IMR-90 (cell line): Measurements from ENCODE around the gene LEP. TPM values are rescaled to one million over a fixed set of nuclear protein-coding genes. Genes with fewer than 3 reads are reported as not detected.

Experiments used
- ATAC-seq: fragments of 200-7000 bp; cut with Tn5 transposase; 2 replicates; pipeline ENCODE4 v1.9.1; 2020; ENCODE audit warnings: low read depth, mild to moderate bottlenecking, moderate library complexity
- BruUV-seq: library from RNA; stranded (reverse); fragments of 400-500 nt; replicated peaks from 2 replicates; lab custom pipeline; 2021; lab: Mats Ljungman, UMichigan
- CTCF ChIA-PET: fragments of 300-600 bp; formaldehyde crosslinking; extraction: SDS; loops from one replicate; lab custom pipeline; 2021; ENCODE audit warnings: antibody characterized with exemption; lab: Yijun Ruan, JAX
- POLR2A ChIA-PET: fragments of 300-600 bp; sonication (Branson Sonifier 250); formaldehyde crosslinking; loops from one replicate; lab custom pipeline; 2022; ENCODE audit warnings: antibody characterized with exemption; ENCODE audit not compliant: unreplicated experiment; lab: Charles Lee
- DNase-seq: peaks from one replicate; pipeline ENCODE4 v3.0.0; 2013
- H2AFZ ChIP-seq: replicated peaks from 2 replicates; pipeline ENCODE3; 2013; ENCODE audit warnings: low read length, mild to moderate bottlenecking; ENCODE audit not compliant: poor library complexity
- H2AK5ac ChIP-seq: 2 replicates; pipeline ENCODE4 v1.6.1; 2013; ENCODE audit warnings: low read depth, low read length, inconsistent platforms
- H2AK9ac ChIP-seq: replicated peaks from 2 replicates; pipeline ENCODE3; 2013; ENCODE audit warnings: mild to moderate bottlenecking, low read depth, low read length, moderate library complexity; ENCODE audit not compliant: poor library complexity
- H2BK120ac ChIP-seq: 2 replicates; pipeline ENCODE4 v1.6.1; 2013; ENCODE audit warnings: low read depth, low read length, inconsistent platforms
- H2BK15ac ChIP-seq: 3 replicates; pipeline ENCODE4 v1.6.1; 2013; ENCODE audit warnings: low read depth, low read length, inconsistent platforms
- H2BK20ac ChIP-seq: 2 replicates; pipeline ENCODE4 v1.6.1; 2013; ENCODE audit warnings: low read depth, mild to moderate bottlenecking, inconsistent platforms, low read length, moderate library complexity
- H2BK5ac ChIP-seq: 2 replicates; pipeline ENCODE4 v1.6.1; 2013; ENCODE audit warnings: mild to moderate bottlenecking, low read depth, low read length, inconsistent platforms; ENCODE audit not compliant: poor library complexity, severe bottlenecking
- H3K14ac ChIP-seq: replicated peaks from 2 replicates; pipeline ENCODE4 v1.6.1; 2013; ENCODE audit warnings: low read depth, low read length, inconsistent platforms
- H3K18ac ChIP-seq: 2 replicates; pipeline ENCODE4 v1.6.1; 2013; ENCODE audit warnings: low read depth, low read length, control low read depth
- H3K23ac ChIP-seq: 2 replicates; pipeline ENCODE4 v1.6.1; 2013; ENCODE audit warnings: low read depth, low read length, inconsistent platforms
- H3K27ac ChIP-seq: 2 replicates; pipeline ENCODE4 v1.5.1; 2013; ENCODE audit warnings: mild to moderate bottlenecking, control low read depth, low read length; ENCODE audit not compliant: insufficient read depth
- H3K27me3 ChIP-seq: 2 replicates; pipeline ENCODE4 v1.6.1; 2013; ENCODE audit warnings: low read length; ENCODE audit not compliant: control insufficient read depth, insufficient read depth
- H3K36me3 ChIP-seq: 2 replicates; pipeline ENCODE4 v1.6.1; 2013; ENCODE audit warnings: low read length, mixed read lengths; ENCODE audit not compliant: control insufficient read depth, insufficient read depth
- H3K4ac ChIP-seq: 2 replicates; pipeline ENCODE4 v1.6.1; 2013; ENCODE audit warnings: low read depth, low read length, inconsistent platforms
- H3K4me1 ChIP-seq: 2 replicates; pipeline ENCODE4 v1.6.1; 2013; ENCODE audit warnings: low read length, mixed read lengths; ENCODE audit not compliant: control insufficient read depth, insufficient read depth
- H3K4me2 ChIP-seq: 2 replicates; pipeline ENCODE4 v1.6.1; 2013; ENCODE audit warnings: low read depth, mild to moderate bottlenecking, control low read depth, low read length, moderate library complexity
- H3K4me3 ChIP-seq: 2 replicates; pipeline ENCODE4 v1.5.1; 2013; ENCODE audit warnings: low read depth, mild to moderate bottlenecking, control low read depth, low read length, moderate library complexity; ENCODE audit not compliant: insufficient read depth
- H3K56ac ChIP-seq: 2 replicates; pipeline ENCODE4 v1.6.1; 2013; ENCODE audit warnings: low read length, inconsistent platforms; ENCODE audit not compliant: insufficient read depth; ENCODE audit errors: extremely low read depth
- H3K79me1 ChIP-seq, 2 experiments: 2 replicates each; pipeline ENCODE4 v1.6.1; 2013; ENCODE audit warnings: low read length in 2 of 2, inconsistent platforms in 1 of 2, low read depth in 1 of 2
- H3K9ac ChIP-seq: 2 replicates; pipeline ENCODE4 v1.6.1; 2013; ENCODE audit warnings: low read depth, low read length, control low read depth
- H3K9me1 ChIP-seq: 2 replicates; pipeline ENCODE4 v1.6.1; 2013; ENCODE audit warnings: low read length, inconsistent platforms; ENCODE audit not compliant: insufficient read depth
- H3K9me3 ChIP-seq: 2 replicates; pipeline ENCODE4 v1.6.1; 2013; ENCODE audit warnings: low read length; ENCODE audit not compliant: control insufficient read depth, insufficient read depth
- H4K20me1 ChIP-seq: 2 replicates; pipeline ENCODE4 v1.6.1; 2013; ENCODE audit warnings: low read length, inconsistent platforms; ENCODE audit not compliant: insufficient read depth
- H4K5ac ChIP-seq: 2 replicates; pipeline ENCODE4 v1.6.1; 2013; ENCODE audit warnings: mild to moderate bottlenecking, low read depth, low read length, control low read depth
- H4K8ac ChIP-seq, 2 experiments: 2 replicates each; pipeline ENCODE4 v1.6.1; 2013; ENCODE audit warnings: low read depth in 2 of 2, low read length in 2 of 2, control low read depth in 1 of 2, inconsistent platforms in 1 of 2
- H4K91ac ChIP-seq: 2 replicates; pipeline ENCODE4 v1.6.1; 2013; ENCODE audit warnings: low read depth, low read length, inconsistent platforms; ENCODE audit not compliant: insufficient read depth
- BHLHE40 ChIP-seq: fragments of 150-350 bp; IDR thresholded peaks from 2 replicates; pipeline ENCODE4 v1.6.1; 2016; ENCODE audit warnings: mild to moderate bottlenecking, low read depth, low read length
- CEBPB ChIP-seq: IDR thresholded peaks from 2 replicates; pipeline ENCODE4 v1.6.1; 2012; ENCODE audit warnings: low read depth, low read length, improper control_type of control experiment
- CHD1 ChIP-seq: IDR thresholded peaks from 2 replicates; pipeline ENCODE4 v1.6.1; 2012; ENCODE audit warnings: low read depth, low read length, improper control_type of control experiment
- CTCF ChIP-seq: conservative IDR thresholded peaks from 2 replicates; pipeline ENCODE4 v1.5.1; 2012; ENCODE audit warnings: mild to moderate bottlenecking, low read depth, low read length, improper control_type of control experiment
- ELK1 ChIP-seq: fragments of 150-350 bp; IDR thresholded peaks from 2 replicates; pipeline ENCODE4 v1.6.1; 2016; ENCODE audit warnings: low read depth, mild to moderate bottlenecking, low read length, moderate library complexity, borderline replicate concordance
- FOS ChIP-seq: fragments of 150-350 bp; IDR thresholded peaks from 2 replicates; pipeline ENCODE4 v1.6.1; 2016; ENCODE audit warnings: low read depth, low read length
- MAFK ChIP-seq: IDR thresholded peaks from 2 replicates; pipeline ENCODE4 v1.6.1; 2012; ENCODE audit warnings: low read depth, low read length, improper control_type of control experiment
- MAZ ChIP-seq: IDR thresholded peaks from 2 replicates; pipeline ENCODE4 v1.6.1; 2012; ENCODE audit warnings: low read depth, mild to moderate bottlenecking, low read length, improper control_type of control experiment, moderate library complexity, borderline replicate concordance
- MXI1 ChIP-seq: IDR thresholded peaks from 2 replicates; pipeline ENCODE4 v1.6.1; 2012; ENCODE audit warnings: low read depth, mild to moderate bottlenecking, low read length, moderate library complexity, borderline replicate concordance
- NFE2L2 ChIP-seq: fragments of 150-350 bp; IDR thresholded peaks from 2 replicates; pipeline ENCODE4 v1.6.1; 2016; ENCODE audit warnings: low read depth, mild to moderate bottlenecking, low read length
- POLR2A ChIP-seq: IDR thresholded peaks from 2 replicates; pipeline ENCODE4 v1.6.1; 2012; ENCODE audit warnings: mild to moderate bottlenecking, low read depth, low read length
- RAD21 ChIP-seq: IDR thresholded peaks from 2 replicates; pipeline ENCODE4 v1.6.1; 2012; ENCODE audit warnings: low read length, improper control_type of control experiment
- RCOR1 ChIP-seq: IDR thresholded peaks from 2 replicates; pipeline ENCODE4 v1.6.1; 2012; ENCODE audit warnings: mild to moderate bottlenecking, low read length, improper control_type of control experiment; ENCODE audit not compliant: insufficient replicate concordance
- RFX5 ChIP-seq: IDR thresholded peaks from 2 replicates; pipeline ENCODE4 v1.8.0; 2012; ENCODE audit warnings: low read depth, mild to moderate bottlenecking, low read length, moderate library complexity
- SMC3 ChIP-seq: fragments of 150-350 bp; IDR thresholded peaks from 2 replicates; pipeline ENCODE4 v1.6.1; 2016; ENCODE audit warnings: low read depth, mild to moderate bottlenecking, antibody characterized with exemption, low read length, moderate library complexity
- USF2 ChIP-seq: fragments of 150-350 bp; IDR thresholded peaks from 2 replicates; pipeline ENCODE4 v1.6.1; 2017; ENCODE audit warnings: mild to moderate bottlenecking, antibody characterized with exemption, low read length, low read depth
- WGBS, 2 experiments: methylation state at CpG; one replicate each; pipeline versions ENCODE4 v1.1.5 to v1.1.7; 2013; ENCODE audit warnings: missing lambda C conversion rate in 2 of 2; ENCODE audit not compliant: insufficient read length in 1 of 2; ENCODE audit errors: extremely low coverage in 2 of 2; 5-methylcytosine and 5-hydroxymethylcytosine counted together
- dilution Hi-C: fragments of 300-500 bp; cut with HindIII; formaldehyde crosslinking; loops from one replicate; pipeline ENCODE4 v1.14.3; 2018; ENCODE audit warnings: low sequenced_read_pairs; ENCODE audit not compliant: unreplicated experiment
- in situ Hi-C: fragments of 300-500 bp; cut with MboI; formaldehyde crosslinking; loops from 3 replicates; pipeline ENCODE4 v1.14.3; 2019; ENCODE audit warnings: low sequenced_read_pairs, inconsistent platforms, mixed read lengths
- intact Hi-C: fragments of 100-400 bp; cut with micrococcal nuclease; formaldehyde crosslinking; loops from 2 replicates; pipeline ENCODE4 v1.10.0; 2022
- polyA plus RNA-seq, 3 experiments: library from polyadenylated mRNA; depleted of rRNA; stranded (reverse); fragments of >200 nt; gene quantifications; 2 replicates each; pipeline ENCODE4 v1.2.3, GENCODE V29; 2012; ENCODE audit warnings: low replicate concordance in 1 of 3
- total RNA-seq: library from RNA; depleted of rRNA; stranded (reverse); fragments of >200 nt; gene quantifications from 2 replicates; pipeline ENCODE4 v1.2.3, GENCODE V29; 2012

Gene LEP
- total and polyA plus RNA-seq, 2 of the 4 experiments (the other 2 are of a cell fraction), result not detected

- Histone ChIP-seq H4K91ac (no peak overlapping the region), H4K5ac (no peak overlapping the region), H4K8ac (no peak overlapping the region), H3K27ac (no peak overlapping the region), H2AFZ (no peak overlapping the region), H3K4me3 (no peak overlapping the region), H2AK9ac (no peak overlapping the region), H4K20me1 (no peaks in the 10 kb centered on the region), H3K79me1 (no peaks in the 10 kb centered on the region), H3K4ac (no peak overlapping the region), H2BK5ac (no peak overlapping the region), H3K23ac (no peak overlapping the region), H3K18ac (no peak overlapping the region), H3K14ac (no peak overlapping the region), H3K4me2 (no peak overlapping the region), H3K27me3 (no peaks in the 10 kb centered on the region), H3K56ac (no peak overlapping the region), H3K4me1 (no peaks in the 10 kb centered on the region), H2BK15ac (no peak overlapping the region), H2BK120ac (no peak overlapping the region), H3K36me3 (peaks cover 3% of the 10 kb centered on the region), H3K9ac (no peak overlapping the region), H2BK20ac (no peak overlapping the region), H2AK5ac (no peak overlapping the region), H3K9me3 (no peaks in the 10 kb centered on the region), H3K9me1 (peaks cover 5% of the 10 kb centered on the region; the same call in 1 of the 2 replicates)
- in situ Hi-C loops, result no loop called here
- BruUV-seq, result no TSS peak
- intact Hi-C loops, result no loop called here
- dilution Hi-C loops, result no loop called here
- 20% methylated on average over 1 of the region's 7 CpGs; no CpG with 5 or more reads in 1 of the 2 experiments for WGBS, 2 experiments
- DNase-seq, result no peak
- TF ChIP-seq USF2 (no peak), CEBPB (no peak), RCOR1 (no peak), POLR2A (no peak), FOS (no peak), CHD1 (no peak), RAD21 (no peak), MAZ (no peak), BHLHE40 (no peak), MXI1 (no peak), CTCF (no peak), NFE2L2 (no peak), SMC3 (no peak), MAFK (no peak), ELK1 (no peak), RFX5 (no peak)
- no peak; the same call in 1 of the 2 replicates for ATAC-seq
- ChIA-PET POLR2A (no interaction called here), CTCF (no interaction called here)
Observed at GRCh38 chr7:128299109-128299607, 58.1 kb downstream of the LEP start.
